ENCODE measurements around the gene ERAL1.
A peak's percentile ranks its signal among the peaks of the same experiment; 100 is the strongest.

DNA sequence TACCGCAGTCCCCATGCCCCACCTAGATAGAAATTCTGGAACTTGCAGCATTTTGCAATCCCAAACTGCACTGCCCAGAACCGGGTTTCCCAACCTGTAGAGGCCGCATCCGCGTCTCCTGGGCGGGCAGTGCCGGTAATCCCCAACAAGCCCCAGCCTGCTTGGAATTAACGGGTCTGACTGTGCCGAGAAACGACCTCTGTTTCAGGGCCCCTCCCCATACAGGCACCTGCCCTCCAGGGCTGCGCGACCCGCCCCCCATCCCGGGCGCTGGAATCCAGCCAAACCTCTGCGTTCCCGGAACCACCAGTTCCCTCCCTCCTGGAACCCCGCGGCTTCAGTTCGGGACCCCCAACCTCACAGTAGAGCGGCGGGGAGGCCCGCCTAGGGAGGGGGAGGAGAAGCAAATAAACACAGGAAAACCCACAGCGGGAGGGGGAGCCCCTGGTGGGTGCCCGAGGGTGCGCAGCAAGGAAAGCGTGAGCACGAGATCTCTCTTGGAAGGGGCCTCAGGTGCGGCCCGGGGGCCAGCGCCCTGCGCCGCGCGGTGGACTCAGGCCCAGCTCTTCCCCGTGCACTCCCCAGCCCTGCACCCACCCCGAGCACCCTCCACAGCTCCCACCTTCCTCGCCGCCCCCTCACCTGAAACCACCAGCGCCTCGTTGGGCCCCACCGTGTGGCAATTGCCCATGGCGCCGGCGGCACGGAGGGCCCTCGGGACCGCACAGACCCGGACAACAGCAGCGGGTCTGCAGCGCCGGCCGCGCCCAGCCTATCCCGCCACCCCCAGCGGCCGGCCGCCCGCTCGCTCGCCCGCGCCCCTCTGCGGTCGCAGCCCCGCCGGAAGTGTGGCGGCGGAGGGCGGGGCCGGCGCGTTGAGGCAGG lies 42.3 kb downstream of the ERAL1 start, which contains the start of gene FLOT2:
- TF ChIP-seq CTCF (conservative IDR thresholded peaks at IDR 0.05; ENCODE audit: low read length), result peak; percentile 27; the same call in 1 of the 2 replicates
- TF ChIP-seq EZH2phosphoT487 (IDR thresholded peaks at IDR 0.05; ENCODE audit: borderline replicate concordance, low read depth, low read length), result no peak

Measured in OCI-LY7 (cell line).